DND-41 (cell line): ENCODE data around the gene CNTNAP1.

Experiments
- EZH2 ChIP-seq: IDR thresholded peaks from 3 replicates; pipeline ENCODE4 v1.6.1; 2012; ENCODE audit warnings: borderline replicate concordance, low read depth, mild to moderate bottlenecking, moderate library complexity, low read length, inconsistent platforms; ENCODE audit not compliant: severe bottlenecking
- TF ChIP-seq, protein P1 (sequence below): IDR thresholded peaks from 2 replicates; pipeline ENCODE4 v1.5.1; 2012; ENCODE audit warnings: borderline replicate concordance, low read length, moderate library complexity, mild to moderate bottlenecking; ENCODE audit not compliant: poor library complexity, severe bottlenecking; ENCODE audit errors: extremely low read depth

DNA sequence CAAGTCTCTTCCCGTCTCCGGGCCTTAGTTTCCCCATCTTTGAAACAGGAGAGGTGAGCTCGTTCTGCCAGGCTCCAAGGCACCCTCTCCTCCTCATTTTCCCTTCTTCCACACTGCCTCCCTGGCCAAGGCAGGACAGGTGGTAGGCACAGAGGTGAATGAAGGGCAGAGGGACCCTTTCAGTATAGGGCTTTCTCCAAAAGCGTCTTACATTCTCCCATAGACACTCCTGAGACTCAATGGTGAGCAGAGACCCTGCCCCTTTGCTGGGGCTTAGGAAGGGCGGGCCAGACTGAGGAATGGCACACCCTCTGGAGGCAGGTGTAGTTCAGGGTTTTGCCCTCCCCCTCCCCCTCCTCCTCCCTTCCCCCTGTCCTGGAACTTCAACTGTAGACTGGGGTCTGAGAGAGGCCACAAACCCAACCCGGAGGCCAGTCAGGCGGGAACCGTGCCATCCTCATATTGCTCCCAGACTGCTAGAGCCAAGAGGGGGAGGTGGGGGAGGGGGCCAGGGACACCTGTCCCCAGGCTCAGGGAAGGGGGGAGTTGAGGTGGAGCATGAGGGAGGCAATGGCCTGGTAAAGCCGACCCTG lies 7.5 kb upstream of the CNTNAP1 start:
- TF ChIP-seq EZH2 = no peak
- TF ChIP-seq, protein P1, sequence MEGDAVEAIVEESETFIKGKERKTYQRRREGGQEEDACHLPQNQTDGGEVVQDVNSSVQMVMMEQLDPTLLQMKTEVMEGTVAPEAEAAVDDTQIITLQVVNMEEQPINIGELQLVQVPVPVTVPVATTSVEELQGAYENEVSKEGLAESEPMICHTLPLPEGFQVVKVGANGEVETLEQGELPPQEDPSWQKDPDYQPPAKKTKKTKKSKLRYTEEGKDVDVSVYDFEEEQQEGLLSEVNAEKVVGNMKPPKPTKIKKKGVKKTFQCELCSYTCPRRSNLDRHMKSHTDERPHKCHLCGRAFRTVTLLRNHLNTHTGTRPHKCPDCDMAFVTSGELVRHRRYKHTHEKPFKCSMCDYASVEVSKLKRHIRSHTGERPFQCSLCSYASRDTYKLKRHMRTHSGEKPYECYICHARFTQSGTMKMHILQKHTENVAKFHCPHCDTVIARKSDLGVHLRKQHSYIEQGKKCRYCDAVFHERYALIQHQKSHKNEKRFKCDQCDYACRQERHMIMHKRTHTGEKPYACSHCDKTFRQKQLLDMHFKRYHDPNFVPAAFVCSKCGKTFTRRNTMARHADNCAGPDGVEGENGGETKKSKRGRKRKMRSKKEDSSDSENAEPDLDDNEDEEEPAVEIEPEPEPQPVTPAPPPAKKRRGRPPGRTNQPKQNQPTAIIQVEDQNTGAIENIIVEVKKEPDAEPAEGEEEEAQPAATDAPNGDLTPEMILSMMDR = no peak
